Thyroid gland (tissue), 4 donors: ENCODE results near the gene TUFT1.

Experiments used
- CTCF ChIP-seq, 6 experiments: fragments of 200-600 bp in 3 of 6; fragments of 450-650 bp in 3 of 6; sonication (generic) in 3 of 6; IDR thresholded peaks; one replicate each; pipeline ENCODE4 v1.5.1; 2016 to 2019; ENCODE audit warnings: antibody characterized with exemption in 6 of 6, mild to moderate bottlenecking in 2 of 6, inconsistent platforms in 1 of 6, moderate library complexity in 1 of 6
- POLR2A ChIP-seq, 2 donors: fragments of 450-650 bp; IDR thresholded peaks; one replicate each; pipeline ENCODE4 v1.6.1; 2017; ENCODE audit warnings: antibody characterized with exemption in 2 of 2, mild to moderate bottlenecking in 2 of 2, moderate library complexity in 1 of 2

DNA sequence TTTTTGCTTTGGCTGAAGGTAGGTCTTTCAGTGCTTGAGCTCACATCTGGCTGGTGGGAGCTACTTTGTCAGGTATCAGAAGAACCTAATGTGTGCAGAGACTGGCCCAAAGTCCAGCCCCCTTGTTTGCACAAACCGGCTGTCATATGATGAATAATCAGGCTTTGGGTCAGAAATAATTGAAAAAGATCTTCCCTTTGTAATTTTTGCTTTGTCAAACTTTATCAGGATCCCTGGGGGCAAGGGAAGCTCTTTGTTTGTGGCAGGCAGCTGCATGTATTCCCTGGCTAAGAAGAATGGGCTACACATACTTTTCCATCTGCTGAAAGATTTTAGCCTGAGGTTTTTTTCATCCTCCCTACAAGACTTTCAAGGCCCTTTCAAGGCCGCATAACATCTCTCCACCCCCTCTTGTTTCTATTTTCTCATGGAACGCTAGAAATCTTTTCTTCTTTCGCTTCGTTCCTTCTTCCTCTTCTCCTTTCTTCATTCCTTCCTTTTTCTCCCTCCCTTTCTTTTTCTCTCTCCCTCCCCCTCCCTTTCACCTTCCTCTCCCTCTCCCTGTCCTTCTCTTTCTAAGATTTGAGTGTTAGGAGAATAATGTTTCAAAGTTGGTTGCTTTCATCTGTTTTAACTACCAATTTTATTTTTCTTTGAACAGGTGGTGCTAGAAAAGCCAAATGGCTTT, 25.5 kb downstream of the TUFT1 start:
- TF ChIP-seq CTCF (IDR thresholded peaks at IDR 0.05), result no peak
- TF ChIP-seq POLR2A (IDR thresholded peaks at IDR 0.05), result no peak
